ENCODE measurements around the gene CLN3. TPM values are rescaled to one million over a fixed set of nuclear protein-coding genes. Genes with fewer than 3 reads are reported as not detected.
"Not testable (repeated sequence)": the region's sequence is repeated elsewhere in the genome, so short reads cannot be mapped to it uniquely, and the experiment has no call there.

CLN3 gene
- polyA plus RNA-seq, 4 donors = 4.7 to 81.3 (median 20.3) TPM

GRCh38 chr16:28505489-28506137 lies 13.7 kb upstream of the CLN3 start:
- no peak overlapping the region for H3K4me3 ChIP-seq (ENCODE audit: low read depth in 1 of 3, low read length in 3 of 3)
- H3K27ac ChIP-seq (ENCODE audit: low read depth in 1 of 3, low read length in 2 of 3) = no peak overlapping the region
- no peaks in the 10 kb centered on the region for H3K9me3 ChIP-seq (ENCODE audit: control insufficient read depth in 2 of 2, insufficient read depth in 1 of 2, low read depth in 1 of 2, low read length in 1 of 2)
- 73 to 76% (median 75%) methylated on average over 14 of the region's 14 CpGs for WGBS, 3 donors
- peaks cover 0 to 3% (median 0%) of the 10 kb centered on the region in 3 donors for H3K27me3 ChIP-seq (ENCODE audit: control insufficient read depth in 3 of 3, insufficient read depth in 3 of 3, low read length in 3 of 3)
- H3K4me1 ChIP-seq (ENCODE audit: control insufficient read depth in 3 of 3, insufficient read depth in 2 of 3, low read depth in 1 of 3, low read length in 2 of 3) = no peaks in the 10 kb centered on the region
- H3K36me3 ChIP-seq (ENCODE audit: control insufficient read depth in 3 of 3, insufficient read depth in 2 of 3, low read depth in 1 of 3, low read length in 3 of 3) = no peaks in the 10 kb centered on the region
- DNase-seq (no peak), FAIRE-seq (no peak)

GRCh38 chr16:28504707-28505404 lies 13.0 kb upstream of the CLN3 start:
- DNase-seq (no peak), FAIRE-seq (no peak)
- Histone ChIP-seq H3K9me3 (ENCODE audit: control insufficient read depth in 2 of 2, insufficient read depth in 1 of 2, low read depth in 1 of 2, low read length in 1 of 2) (no peaks in the 10 kb centered on the region), H3K4me3 (ENCODE audit: low read depth in 1 of 3, low read length in 3 of 3) (no peak overlapping the region), H3K4me1 (ENCODE audit: control insufficient read depth in 3 of 3, insufficient read depth in 2 of 3, low read depth in 1 of 3, low read length in 2 of 3) (no peaks in the 10 kb centered on the region), H3K36me3 (ENCODE audit: control insufficient read depth in 3 of 3, insufficient read depth in 2 of 3, low read depth in 1 of 3, low read length in 3 of 3) (no peaks in the 10 kb centered on the region), H3K27ac (ENCODE audit: low read depth in 1 of 3, low read length in 2 of 3) (no peak overlapping the region), H3K27me3 (ENCODE audit: control insufficient read depth in 3 of 3, insufficient read depth in 3 of 3, low read length in 3 of 3) (peaks cover 0 to 3% (median 0%) of the 10 kb centered on the region in 3 donors)
- WGBS, 3 donors = 32 to 56% (median 39%) methylated on average over 8 of the region's 8 CpGs

- H3K27me3 ChIP-seq (ENCODE audit: control insufficient read depth in 3 of 3, insufficient read depth in 3 of 3, low read length in 3 of 3) = peaks cover 0 to 3% (median 0%) of the 10 kb centered on the region in 3 donors
- no peaks in the 10 kb centered on the region for H3K36me3 ChIP-seq (ENCODE audit: control insufficient read depth in 3 of 3, insufficient read depth in 2 of 3, low read depth in 1 of 3, low read length in 3 of 3)
- no peak overlapping the region for H3K27ac ChIP-seq (ENCODE audit: low read depth in 1 of 3, low read length in 2 of 3)
- no peaks in the 10 kb centered on the region for H3K9me3 ChIP-seq (ENCODE audit: control insufficient read depth in 2 of 2, insufficient read depth in 1 of 2, low read depth in 1 of 2, low read length in 1 of 2)
- WGBS, 3 donors = 80 to 83% (median 81%) methylated on average over 15 of the region's 15 CpGs
- H3K4me1 ChIP-seq (ENCODE audit: control insufficient read depth in 3 of 3, insufficient read depth in 2 of 3, low read depth in 1 of 3, low read length in 2 of 3) = no peaks in the 10 kb centered on the region
- DNase-seq = no peak
- H3K4me3 ChIP-seq (ENCODE audit: low read depth in 1 of 3, low read length in 3 of 3) = no peak overlapping the region
- no peak for FAIRE-seq
Measured at GRCh38 chr16:28503470-28504259, 11.8 kb upstream of the CLN3 start.

- FAIRE-seq = no peak
- WGBS, 3 donors = 77 to 84% (median 84%) methylated on average over 2 of the region's 2 CpGs
Measured at GRCh38 chr16:28502290-28502689, 10.4 kb upstream of the CLN3 start.

GRCh38 chr16:28501258-28502232 lies 9.7 kb upstream of the CLN3 start:
- 88 to 90% (median 90%) methylated on average over 18 to 19 of the region's 19 CpGs for WGBS, 3 donors
- H3K4me3 ChIP-seq (ENCODE audit: low read depth in 1 of 3, low read length in 3 of 3) = no peak overlapping the region
- H3K27ac ChIP-seq (ENCODE audit: low read depth in 1 of 3, low read length in 2 of 3) = no peak overlapping the region
- no peak for DNase-seq
- H3K9me3 ChIP-seq (ENCODE audit: control insufficient read depth in 2 of 2, insufficient read depth in 1 of 2, low read depth in 1 of 2, low read length in 1 of 2) = no peaks in the 10 kb centered on the region
- H3K27me3 ChIP-seq (ENCODE audit: control insufficient read depth in 3 of 3, insufficient read depth in 3 of 3, low read length in 3 of 3) = peaks cover 0 to 3% (median 0%) of the 10 kb centered on the region in 3 donors
- no peaks in the 10 kb centered on the region for H3K4me1 ChIP-seq (ENCODE audit: control insufficient read depth in 3 of 3, insufficient read depth in 2 of 3, low read depth in 1 of 3, low read length in 2 of 3)
- no peak for FAIRE-seq
- no peaks in the 10 kb centered on the region for H3K36me3 ChIP-seq (ENCODE audit: control insufficient read depth in 3 of 3, insufficient read depth in 2 of 3, low read depth in 1 of 3, low read length in 3 of 3)

More at GRCh38 chr16:28502290-28502689, 10.4 kb upstream of the CLN3 start:
- Histone ChIP-seq H3K4me3 (ENCODE audit: low read depth in 1 of 3, low read length in 3 of 3) (no peak overlapping the region), H3K4me1 (ENCODE audit: control insufficient read depth in 3 of 3, insufficient read depth in 2 of 3, low read depth in 1 of 3, low read length in 2 of 3) (no peaks in the 10 kb centered on the region), H3K36me3 (ENCODE audit: control insufficient read depth in 3 of 3, insufficient read depth in 2 of 3, low read depth in 1 of 3, low read length in 3 of 3) (no peaks in the 10 kb centered on the region), H3K9me3 (ENCODE audit: control insufficient read depth in 2 of 2, insufficient read depth in 1 of 2, low read depth in 1 of 2, low read length in 1 of 2) (no peaks in the 10 kb centered on the region), H3K27ac (ENCODE audit: low read depth in 1 of 3, low read length in 2 of 3) (no peak overlapping the region), H3K27me3 (ENCODE audit: control insufficient read depth in 3 of 3, insufficient read depth in 3 of 3, low read length in 3 of 3) (peaks cover 0 to 3% (median 0%) of the 10 kb centered on the region in 3 donors)
- DNase-seq = no peak

GRCh38 chr16:28500476-28501180 lies 8.8 kb upstream of the CLN3 start:
- DNase-seq; FAIRE-seq; H3K4me1 ChIP-seq (ENCODE audit: control insufficient read depth in 3 of 3, insufficient read depth in 2 of 3, low read depth in 1 of 3, low read length in 2 of 3); H3K27me3 ChIP-seq (ENCODE audit: control insufficient read depth in 3 of 3, insufficient read depth in 3 of 3, low read length in 3 of 3); H3K4me3 ChIP-seq (ENCODE audit: low read depth in 1 of 3, low read length in 3 of 3); H3K36me3 ChIP-seq (ENCODE audit: control insufficient read depth in 3 of 3, insufficient read depth in 2 of 3, low read depth in 1 of 3, low read length in 3 of 3); H3K27ac ChIP-seq (ENCODE audit: low read depth in 1 of 3, low read length in 2 of 3); H3K9me3 ChIP-seq (ENCODE audit: control insufficient read depth in 2 of 2, insufficient read depth in 1 of 2, low read depth in 1 of 2, low read length in 1 of 2): not testable (repeated sequence)
- WGBS, 3 donors = 81 to 84% (median 82%) methylated on average over 18 of the region's 18 CpGs

- no peak for DNase-seq
- no peak for FAIRE-seq
- Histone ChIP-seq H3K36me3 (ENCODE audit: control insufficient read depth in 3 of 3, insufficient read depth in 2 of 3, low read depth in 1 of 3, low read length in 3 of 3) (no peaks in the 10 kb centered on the region), H3K9me3 (ENCODE audit: control insufficient read depth in 2 of 2, insufficient read depth in 1 of 2, low read depth in 1 of 2, low read length in 1 of 2) (no peaks in the 10 kb centered on the region), H3K4me3 (ENCODE audit: low read depth in 1 of 3, low read length in 3 of 3) (no peak overlapping the region), H3K27me3 (ENCODE audit: control insufficient read depth in 3 of 3, insufficient read depth in 3 of 3, low read length in 3 of 3) (no peaks in the 10 kb centered on the region), H3K4me1 (ENCODE audit: control insufficient read depth in 3 of 3, insufficient read depth in 2 of 3, low read depth in 1 of 3, low read length in 2 of 3) (peaks cover 0 to 8% (median 0%) of the 10 kb centered on the region in 3 donors), H3K27ac (ENCODE audit: low read depth in 1 of 3, low read length in 2 of 3) (no peak overlapping the region)
- WGBS, 3 donors = 76 to 79% (median 79%) methylated on average over 10 of the region's 10 CpGs
Measured at GRCh38 chr16:28499854-28500253, 8.0 kb upstream of the CLN3 start.

Measured in small intestine (tissue), 7 donors.